ENCODE measurements around the gene ZPBP2.
A peak's percentile ranks its signal among the peaks of the same experiment; 100 is the strongest.

The ZPBP2 gene

GRCh38 chr17:39919087-39919683 lies 51.2 kb downstream of the ZPBP2 start:
- DNase-seq (ENCODE audit: low spot score) = no peak
- no peak for TF ChIP-seq CTCF (IDR thresholded peaks at IDR 0.05; ENCODE audit: extremely low read depth, missing control alignments)

GRCh38 chr17:39920218-39921210 lies 52.5 kb downstream of the ZPBP2 start:
- no peak for TF ChIP-seq CTCF (IDR thresholded peaks at IDR 0.05; ENCODE audit: extremely low read depth, missing control alignments)
- DNase-seq (ENCODE audit: low spot score) = peak; percentile 61

- no peak for TF ChIP-seq CTCF (IDR thresholded peaks at IDR 0.05; ENCODE audit: extremely low read depth, missing control alignments)
Measured at GRCh38 chr17:39921323-39921722, 53.3 kb downstream of the ZPBP2 start.

GRCh38 chr17:39922006-39922405 lies 54.0 kb downstream of the ZPBP2 start:
- no peak for DNase-seq (ENCODE audit: low spot score)
- TF ChIP-seq CTCF (IDR thresholded peaks at IDR 0.05; ENCODE audit: extremely low read depth, missing control alignments) = no peak

More at GRCh38 chr17:39921323-39921722, 53.3 kb downstream of the ZPBP2 start:
- DNase-seq (ENCODE audit: low spot score) = no peak

- DNase-seq (ENCODE audit: low spot score) = no peak
- TF ChIP-seq CTCF (IDR thresholded peaks at IDR 0.05; ENCODE audit: extremely low read depth, missing control alignments) = no peak
Measured at GRCh38 chr17:39923230-39923629, 55.2 kb downstream of the ZPBP2 start.

GRCh38 chr17:39923836-39924690 lies 56.1 kb downstream of the ZPBP2 start:
- peak; percentile 7 for TF ChIP-seq CTCF (IDR thresholded peaks at IDR 0.05; ENCODE audit: extremely low read depth, missing control alignments)

More at GRCh38 chr17:39923836-39924690, 56.1 kb downstream of the ZPBP2 start:
- DNase-seq (ENCODE audit: low spot score) = no peak

All from GM20000 (cell line).